Measurements from ENCODE around the gene TAF1B.
A peak's percentile ranks its signal among the peaks of the same experiment; 100 is the strongest.
"Not testable (repeated sequence)": the region's sequence is repeated elsewhere in the genome, so short reads cannot be mapped to it uniquely, and the experiment has no call there.

The TAF1B gene

GRCh38 chr2:9905413-9905812 lies 62.1 kb downstream of the TAF1B start:
- no peak for DNase-seq
- TF ChIP-seq POLR2A (IDR thresholded peaks at IDR 0.05; ENCODE audit: low read length) (no peak), GATA1 (IDR thresholded peaks at IDR 0.05; ENCODE audit: low read depth, low read length) (no peak)

- TF ChIP-seq POLR2A (IDR thresholded peaks at IDR 0.05; ENCODE audit: low read length) (no peak), GATA1 (IDR thresholded peaks at IDR 0.05; ENCODE audit: low read depth, low read length) (no peak)
- no peak for DNase-seq
These were observed 64.1 kb downstream of the TAF1B start for GRCh38 chr2:9907402-9907801.

GRCh38 chr2:9908639-9909038 lies 65.4 kb downstream of the TAF1B start:
- DNase-seq, result no peak
- TF ChIP-seq POLR2A (IDR thresholded peaks at IDR 0.05; ENCODE audit: low read length) (no peak), GATA1 (IDR thresholded peaks at IDR 0.05; ENCODE audit: low read depth, low read length) (no peak)

- TF ChIP-seq POLR2A (IDR thresholded peaks at IDR 0.05; ENCODE audit: low read length), result no peak
- TF ChIP-seq GATA1 (IDR thresholded peaks at IDR 0.05; ENCODE audit: low read depth, low read length), result no peak
- peak; percentile 47 to 57 for DNase-seq
These were observed 65.8 kb downstream of the TAF1B start for GRCh38 chr2:9909106-9909505.

- no peak for DNase-seq
- TF ChIP-seq POLR2A (IDR thresholded peaks at IDR 0.05; ENCODE audit: low read length) (no peak), GATA1 (IDR thresholded peaks at IDR 0.05; ENCODE audit: low read depth, low read length) (no peak)
These were observed 67.4 kb downstream of the TAF1B start for GRCh38 chr2:9910699-9911098.

GRCh38 chr2:9912468-9912867 lies 69.2 kb downstream of the TAF1B start:
- no peak for TF ChIP-seq POLR2A (IDR thresholded peaks at IDR 0.05; ENCODE audit: low read length)
- no peak for TF ChIP-seq GATA1 (IDR thresholded peaks at IDR 0.05; ENCODE audit: low read depth, low read length)
- no peak for DNase-seq

GRCh38 chr2:9914384-9915065 lies 71.3 kb downstream of the TAF1B start:
- peak in 1 of 2 experiments; percentile 63 for DNase-seq
- TF ChIP-seq POLR2A (IDR thresholded peaks at IDR 0.05; ENCODE audit: low read length), result no peak
- TF ChIP-seq GATA1 (IDR thresholded peaks at IDR 0.05; ENCODE audit: low read depth, low read length), result no peak

GRCh38 chr2:9918275-9918674 lies 75.0 kb downstream of the TAF1B start:
- DNase-seq, result no peak
- TF ChIP-seq GATA1 (IDR thresholded peaks at IDR 0.05; ENCODE audit: low read depth, low read length) (no peak), POLR2A (IDR thresholded peaks at IDR 0.05; ENCODE audit: low read length) (no peak)

- DNase-seq, result no peak
- TF ChIP-seq POLR2A (IDR thresholded peaks at IDR 0.05; ENCODE audit: low read length) (no peak), GATA1 (IDR thresholded peaks at IDR 0.05; ENCODE audit: low read depth, low read length) (no peak)
These were observed 76.2 kb downstream of the TAF1B start for GRCh38 chr2:9919512-9919911.

GRCh38 chr2:9927020-9927419 lies 83.7 kb downstream of the TAF1B start:
- DNase-seq, result not testable (repeated sequence)

GRCh38 chr2:9937258-9937657 lies 94.0 kb downstream of the TAF1B start:
- no peak for DNase-seq
- TF ChIP-seq POLR2A (IDR thresholded peaks at IDR 0.05; ENCODE audit: low read length) (no peak), GATA1 (IDR thresholded peaks at IDR 0.05; ENCODE audit: low read depth, low read length) (no peak)

- no peak for TF ChIP-seq GATA1 (IDR thresholded peaks at IDR 0.05; ENCODE audit: low read depth, low read length)
- TF ChIP-seq POLR2A (IDR thresholded peaks at IDR 0.05; ENCODE audit: low read length), result no peak
- DNase-seq, result no peak
These were observed 94.7 kb downstream of the TAF1B start for GRCh38 chr2:9937968-9938367.

- TF ChIP-seq GATA1 (IDR thresholded peaks at IDR 0.05; ENCODE audit: low read depth, low read length) (no peak), POLR2A (IDR thresholded peaks at IDR 0.05; ENCODE audit: low read length) (no peak)
- no peak for DNase-seq
These were observed 96.6 kb downstream of the TAF1B start for GRCh38 chr2:9939587-9940485.

- peak in 1 of 2 experiments; percentile 23 for DNase-seq
These were observed 98.1 kb downstream of the TAF1B start for GRCh38 chr2:9941196-9941995.

More at GRCh38 chr2:9941196-9941995, 98.1 kb downstream of the TAF1B start:
- TF ChIP-seq POLR2A (IDR thresholded peaks at IDR 0.05; ENCODE audit: low read length), result no peak
- no peak for TF ChIP-seq GATA1 (IDR thresholded peaks at IDR 0.05; ENCODE audit: low read depth, low read length)

Measured in erythroblast (primary cell).